ENCODE results near the gene VSTM1.
A peak's percentile ranks its signal among the peaks of the same experiment; 100 is the strongest.
"Not testable (repeated sequence)": the region's sequence is repeated elsewhere in the genome, so short reads cannot be mapped to it uniquely, and the experiment has no call there.

Gene VSTM1

GRCh38 chr19:54099190-54099902 is 35.6 kb upstream of the VSTM1 start:
- Histone ChIP-seq H3K27ac (ENCODE audit: low read length) (no peak overlapping the region), H3K4me1 (ENCODE audit: control insufficient read depth, insufficient read depth, low read length) (no peaks in the 10 kb centered on the region), H3K36me3 (ENCODE audit: control insufficient read depth, insufficient read depth, low read length) (no peaks in the 10 kb centered on the region), H3K27me3 (ENCODE audit: control insufficient read depth, insufficient read depth, low read length) (no peaks in the 10 kb centered on the region), H3K4me3 (ENCODE audit: low read length) (no peak overlapping the region), H3K9me3 (ENCODE audit: control insufficient read depth, insufficient read depth, low read length) (no peaks in the 10 kb centered on the region)
- no peak for DNase-seq (ENCODE audit: low read depth, low spot score)
- WGBS (ENCODE audit: insufficient coverage, insufficient read length): no CpG with 5 or more reads among the region's 12 CpGs

GRCh38 chr19:54096617-54097106 is 33.0 kb upstream of the VSTM1 start:
- Histone ChIP-seq H3K27ac (ENCODE audit: low read length) (no peak overlapping the region), H3K36me3 (ENCODE audit: control insufficient read depth, insufficient read depth, low read length) (no peaks in the 10 kb centered on the region), H3K4me1 (ENCODE audit: control insufficient read depth, insufficient read depth, low read length) (no peaks in the 10 kb centered on the region), H3K9me3 (ENCODE audit: control insufficient read depth, insufficient read depth, low read length) (no peaks in the 10 kb centered on the region), H3K27me3 (ENCODE audit: control insufficient read depth, insufficient read depth, low read length) (no peaks in the 10 kb centered on the region), H3K4me3 (ENCODE audit: low read length) (peak overlapping the region; percentile 3; the same call in 1 of the 2 replicates)
- no peak for DNase-seq (ENCODE audit: low read depth, low spot score)
- no CpG with 5 or more reads among the region's 14 CpGs for WGBS (ENCODE audit: insufficient coverage, insufficient read length)

DNA sequence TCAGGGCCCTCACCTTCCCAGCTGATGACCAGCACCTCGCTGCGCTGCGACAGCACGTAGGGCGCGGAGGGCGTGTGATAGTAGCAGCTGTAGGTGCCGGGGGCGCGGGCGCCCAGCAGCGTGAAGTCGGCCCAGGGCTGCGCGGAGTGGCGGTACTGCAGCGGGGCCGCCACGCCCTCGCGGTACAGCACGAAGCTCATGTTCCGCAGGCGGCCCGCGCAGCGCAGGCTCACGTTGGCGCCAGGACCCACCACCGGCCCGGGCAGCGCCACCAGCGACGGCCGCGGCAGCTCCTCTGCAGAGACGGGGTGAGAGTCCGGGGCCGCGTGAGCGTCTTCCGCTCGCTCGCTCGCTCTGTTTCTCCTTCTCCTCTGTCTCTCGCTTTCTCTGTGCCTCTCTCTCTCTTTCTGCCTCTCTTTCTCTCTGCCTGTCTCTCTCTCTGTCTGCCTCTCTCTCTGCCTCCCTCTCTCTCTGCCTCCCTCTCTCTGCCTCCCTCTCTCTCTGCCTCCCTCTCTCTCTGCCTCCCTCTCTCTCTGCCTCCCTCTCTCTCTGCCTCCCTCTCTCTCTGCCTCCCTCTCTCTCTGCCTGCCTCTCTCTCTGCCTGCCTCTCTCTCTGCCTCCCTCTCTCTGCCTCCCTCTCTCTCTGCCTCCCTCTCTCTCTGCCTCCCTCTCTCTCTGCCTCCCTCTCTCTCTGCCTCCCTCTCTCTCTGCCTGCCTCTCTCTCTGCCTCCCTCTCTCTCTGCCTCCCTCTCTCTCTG is 32.3 kb upstream of the VSTM1 start:
- not testable (repeated sequence) for H3K36me3 ChIP-seq (ENCODE audit: control insufficient read depth, insufficient read depth, low read length); H3K27me3 ChIP-seq (ENCODE audit: control insufficient read depth, insufficient read depth, low read length); H3K27ac ChIP-seq (ENCODE audit: low read length); DNase-seq (ENCODE audit: low read depth, low spot score); H3K4me1 ChIP-seq (ENCODE audit: control insufficient read depth, insufficient read depth, low read length); H3K9me3 ChIP-seq (ENCODE audit: control insufficient read depth, insufficient read depth, low read length)
- peak overlapping the region; percentile 48; the same call in 1 of the 2 replicates for H3K4me3 ChIP-seq (ENCODE audit: low read length)
- no CpG with 5 or more reads among the region's 46 CpGs for WGBS (ENCODE audit: insufficient coverage, insufficient read length)

- peak overlapping the region; percentile 48; the same call in 1 of the 2 replicates for H3K4me3 ChIP-seq (ENCODE audit: low read length)
- no CpG with 5 or more reads among the region's 22 CpGs for WGBS (ENCODE audit: insufficient coverage, insufficient read length)
- H3K27ac ChIP-seq (ENCODE audit: low read length): no peak overlapping the region
- no peaks in the 10 kb centered on the region for H3K9me3 ChIP-seq (ENCODE audit: control insufficient read depth, insufficient read depth, low read length)
- no peak for DNase-seq (ENCODE audit: low read depth, low spot score)
- no peaks in the 10 kb centered on the region for H3K4me1 ChIP-seq (ENCODE audit: control insufficient read depth, insufficient read depth, low read length)
- no peaks in the 10 kb centered on the region for H3K36me3 ChIP-seq (ENCODE audit: control insufficient read depth, insufficient read depth, low read length)
- H3K27me3 ChIP-seq (ENCODE audit: control insufficient read depth, insufficient read depth, low read length): no peaks in the 10 kb centered on the region
These were observed 31.6 kb upstream of the VSTM1 start for GRCh38 chr19:54095136-54095858.

- Histone ChIP-seq H3K27me3 (ENCODE audit: control insufficient read depth, insufficient read depth, low read length) (no peaks in the 10 kb centered on the region), H3K27ac (ENCODE audit: low read length) (no peak overlapping the region), H3K36me3 (ENCODE audit: control insufficient read depth, insufficient read depth, low read length) (no peaks in the 10 kb centered on the region), H3K4me1 (ENCODE audit: control insufficient read depth, insufficient read depth, low read length) (peaks cover 1% of the 10 kb centered on the region; the same call in 1 of the 2 replicates), H3K9me3 (ENCODE audit: control insufficient read depth, insufficient read depth, low read length) (no peaks in the 10 kb centered on the region), H3K4me3 (ENCODE audit: low read length) (no peak overlapping the region)
- DNase-seq (ENCODE audit: low read depth, low spot score): no peak
- WGBS (ENCODE audit: insufficient coverage, insufficient read length): no CpG with 5 or more reads among the region's 17 CpGs
These were observed 30.8 kb upstream of the VSTM1 start for GRCh38 chr19:54094426-54095000.

DNA sequence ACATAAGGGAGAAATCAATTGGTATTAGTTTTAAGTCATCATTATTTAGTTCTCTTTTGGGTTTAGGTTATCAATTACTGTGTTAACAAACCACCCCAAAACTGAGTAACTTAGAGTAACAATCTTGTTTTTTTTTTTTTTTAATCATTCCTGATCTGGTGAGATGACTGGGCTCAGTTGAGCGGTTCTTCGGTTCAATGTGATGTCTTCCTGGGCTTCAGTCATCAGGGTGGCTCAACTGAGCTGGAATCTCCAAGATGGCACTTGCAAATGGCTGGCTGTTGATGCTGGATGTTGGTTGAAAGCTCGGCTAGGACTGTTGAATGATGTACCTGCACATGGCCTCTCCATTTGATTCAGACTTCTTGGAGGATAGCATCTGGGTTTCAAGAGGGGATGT is 20.7 kb upstream of the VSTM1 start:
- WGBS (ENCODE audit: insufficient coverage, insufficient read length): no CpG with 5 or more reads among the region's 3 CpGs
- Histone ChIP-seq H3K27me3 (ENCODE audit: control insufficient read depth, insufficient read depth, low read length) (no peaks in the 10 kb centered on the region), H3K36me3 (ENCODE audit: control insufficient read depth, insufficient read depth, low read length) (no peaks in the 10 kb centered on the region)

GRCh38 chr19:54081032-54081431 is 17.3 kb upstream of the VSTM1 start, which contains the start of gene TARM1:
Gene TARM1 (minus strand): TSS chr19:54081365. CDS start chr19:54081340, 25 bp downstream.
- no peak within 1 kb of the TSS for H3K4me3 ChIP-seq (ENCODE audit: low read length)
- H3K27ac ChIP-seq (ENCODE audit: low read length): no peak within 1 kb of the TSS
- H3K27me3 ChIP-seq (ENCODE audit: control insufficient read depth, insufficient read depth, low read length): no peaks in the 10 kb centered on the region
- WGBS (ENCODE audit: insufficient coverage, insufficient read length): no CpG with 5 or more reads among the region's 7 CpGs
- H3K9me3 ChIP-seq (ENCODE audit: control insufficient read depth, insufficient read depth, low read length): peaks cover 2% of the 10 kb centered on the region; the same call in 1 of the 2 replicates
- no peak for DNase-seq (ENCODE audit: low read depth, low spot score)
- no peaks in the 10 kb centered on the region for H3K36me3 ChIP-seq (ENCODE audit: control insufficient read depth, insufficient read depth, low read length)
- no peaks in the 10 kb centered on the region for H3K4me1 ChIP-seq (ENCODE audit: control insufficient read depth, insufficient read depth, low read length)

More for the DNA sequence above, 20.7 kb upstream of the VSTM1 start:
- Histone ChIP-seq H3K4me1 (ENCODE audit: control insufficient read depth, insufficient read depth, low read length) (peaks cover under 1% of the 10 kb centered on the region; the same call in 1 of the 2 replicates), H3K4me3 (ENCODE audit: low read length) (no peak overlapping the region), H3K9me3 (ENCODE audit: control insufficient read depth, insufficient read depth, low read length) (peaks cover 2% of the 10 kb centered on the region; the same call in 1 of the 2 replicates), H3K27ac (ENCODE audit: low read length) (no peak overlapping the region)
- DNase-seq (ENCODE audit: low read depth, low spot score): no peak

GRCh38 chr19:54077334-54077733 is 13.6 kb upstream of the VSTM1 start:
- Histone ChIP-seq H3K4me1 (ENCODE audit: control insufficient read depth, insufficient read depth, low read length) (no peaks in the 10 kb centered on the region), H3K27ac (ENCODE audit: low read length) (no peak overlapping the region), H3K27me3 (ENCODE audit: control insufficient read depth, insufficient read depth, low read length) (no peaks in the 10 kb centered on the region), H3K9me3 (ENCODE audit: control insufficient read depth, insufficient read depth, low read length) (no peaks in the 10 kb centered on the region), H3K36me3 (ENCODE audit: control insufficient read depth, insufficient read depth, low read length) (no peaks in the 10 kb centered on the region), H3K4me3 (ENCODE audit: low read length) (no peak overlapping the region)
- WGBS (ENCODE audit: insufficient coverage, insufficient read length): no CpG with 5 or more reads among the region's 5 CpGs
- DNase-seq (ENCODE audit: low read depth, low spot score): no peak

DNA sequence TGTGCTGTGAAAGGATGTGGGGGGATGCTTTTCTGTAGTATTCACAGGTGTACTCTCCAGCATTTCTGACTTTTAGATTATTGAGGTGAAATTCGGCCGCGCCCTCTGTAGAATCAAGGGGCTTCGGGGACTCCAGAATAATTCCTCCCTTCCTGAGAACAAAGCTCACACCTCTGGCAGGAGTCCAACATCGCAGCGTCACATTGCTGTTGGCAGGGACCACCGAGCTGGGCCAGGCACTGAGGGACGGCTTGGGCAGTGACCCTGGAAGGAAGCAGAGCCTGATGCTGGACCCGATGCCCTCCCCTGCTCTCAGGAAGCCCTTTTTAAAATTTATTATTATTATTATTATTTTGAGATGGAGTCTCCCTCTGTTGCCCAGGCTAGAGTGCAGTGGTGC is 11.2 kb upstream of the VSTM1 start:
- Histone ChIP-seq H3K27ac (ENCODE audit: low read length) (no peak overlapping the region), H3K27me3 (ENCODE audit: control insufficient read depth, insufficient read depth, low read length) (no peaks in the 10 kb centered on the region), H3K4me1 (ENCODE audit: control insufficient read depth, insufficient read depth, low read length) (no peaks in the 10 kb centered on the region), H3K4me3 (ENCODE audit: low read length) (no peak overlapping the region), H3K9me3 (ENCODE audit: control insufficient read depth, insufficient read depth, low read length) (no peaks in the 10 kb centered on the region), H3K36me3 (ENCODE audit: control insufficient read depth, insufficient read depth, low read length) (no peaks in the 10 kb centered on the region)
- WGBS (ENCODE audit: insufficient coverage, insufficient read length): no CpG with 5 or more reads among the region's 9 CpGs
- DNase-seq (ENCODE audit: low read depth, low spot score): no peak

DNA sequence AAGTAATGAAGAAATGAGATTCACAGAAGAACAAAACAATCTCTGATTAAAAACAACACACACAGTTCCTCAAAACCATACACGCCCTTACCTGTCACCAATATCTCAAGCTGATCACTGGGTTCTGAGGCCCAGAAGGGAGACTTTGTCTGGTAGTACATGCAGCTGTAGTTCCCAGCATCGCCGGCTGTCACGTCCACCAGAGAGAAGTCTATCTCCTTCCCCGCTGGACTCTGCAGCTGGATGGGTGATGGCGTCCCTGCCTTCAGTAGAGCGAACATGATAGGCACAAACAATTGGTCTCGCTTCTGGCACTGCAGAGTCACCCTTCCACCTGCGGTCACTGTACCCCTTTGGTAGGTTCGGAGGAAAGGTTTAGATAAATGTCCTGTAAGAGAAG is 10.1 kb upstream of the VSTM1 start:
- Histone ChIP-seq H3K4me3 (ENCODE audit: low read length) (no peak overlapping the region), H3K9me3 (ENCODE audit: control insufficient read depth, insufficient read depth, low read length) (no peaks in the 10 kb centered on the region), H3K27me3 (ENCODE audit: control insufficient read depth, insufficient read depth, low read length) (no peaks in the 10 kb centered on the region), H3K27ac (ENCODE audit: low read length) (no peak overlapping the region), H3K4me1 (ENCODE audit: control insufficient read depth, insufficient read depth, low read length) (no peaks in the 10 kb centered on the region), H3K36me3 (ENCODE audit: control insufficient read depth, insufficient read depth, low read length) (no peaks in the 10 kb centered on the region)
- no peak for DNase-seq (ENCODE audit: low read depth, low spot score)
- WGBS (ENCODE audit: insufficient coverage, insufficient read length): no CpG with 5 or more reads among the region's 10 CpGs
